C1 segment of cervical spinal cord (tissue), 14 donors: Measurements from ENCODE around the gene LRPAP1.
A peak's percentile ranks its signal among the peaks of the same experiment; 100 is the strongest.

Experiments used
- DNase-seq, 14 donors: peaks; one replicate each; lab custom pipeline; 2025; lab: John Stamatoyannopoulos, UW

LRPAP1 gene

GRCh38 chr4:3486541-3487540 lies 45.4 kb downstream of the LRPAP1 start:
- peak in 6 of 14 donors; percentile 16 to 61 (median 26) for DNase-seq

DNA sequence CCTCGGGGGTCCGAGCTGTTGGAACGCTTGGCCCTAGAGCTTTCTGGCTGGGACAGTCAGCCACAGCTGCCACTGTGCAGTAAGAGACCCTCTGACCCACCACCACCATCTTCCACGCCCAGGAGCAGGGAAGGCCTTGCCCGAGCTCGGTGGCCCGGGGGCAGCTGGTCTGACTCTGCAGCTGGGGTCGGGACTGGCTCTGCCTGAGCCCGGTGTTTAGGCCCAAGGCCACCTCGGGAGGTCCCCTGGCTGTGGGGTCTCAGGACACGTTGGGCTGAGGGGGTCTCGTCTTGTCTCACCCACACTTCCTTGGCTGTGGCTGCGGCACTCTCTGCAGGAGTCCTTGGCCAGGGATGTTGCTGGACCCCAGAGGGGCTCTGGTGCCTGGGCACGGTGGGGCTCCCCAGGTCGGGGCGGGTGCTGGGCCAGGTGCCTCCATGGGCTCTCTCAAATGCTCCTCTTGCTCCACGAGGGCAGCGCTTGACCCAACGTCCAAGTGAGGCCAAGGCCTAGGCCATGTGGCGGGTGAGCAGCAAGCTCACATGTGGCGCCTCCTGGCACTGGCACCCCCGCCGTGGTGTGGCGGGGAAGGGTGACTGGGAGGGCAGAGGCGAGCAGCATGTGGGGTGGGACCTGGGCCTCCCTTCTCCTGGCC lies 46.2 kb downstream of the LRPAP1 start:
- no peak for DNase-seq

GRCh38 chr4:3485011-3485791 lies 47.0 kb downstream of the LRPAP1 start:
- DNase-seq: no peak

DNA sequence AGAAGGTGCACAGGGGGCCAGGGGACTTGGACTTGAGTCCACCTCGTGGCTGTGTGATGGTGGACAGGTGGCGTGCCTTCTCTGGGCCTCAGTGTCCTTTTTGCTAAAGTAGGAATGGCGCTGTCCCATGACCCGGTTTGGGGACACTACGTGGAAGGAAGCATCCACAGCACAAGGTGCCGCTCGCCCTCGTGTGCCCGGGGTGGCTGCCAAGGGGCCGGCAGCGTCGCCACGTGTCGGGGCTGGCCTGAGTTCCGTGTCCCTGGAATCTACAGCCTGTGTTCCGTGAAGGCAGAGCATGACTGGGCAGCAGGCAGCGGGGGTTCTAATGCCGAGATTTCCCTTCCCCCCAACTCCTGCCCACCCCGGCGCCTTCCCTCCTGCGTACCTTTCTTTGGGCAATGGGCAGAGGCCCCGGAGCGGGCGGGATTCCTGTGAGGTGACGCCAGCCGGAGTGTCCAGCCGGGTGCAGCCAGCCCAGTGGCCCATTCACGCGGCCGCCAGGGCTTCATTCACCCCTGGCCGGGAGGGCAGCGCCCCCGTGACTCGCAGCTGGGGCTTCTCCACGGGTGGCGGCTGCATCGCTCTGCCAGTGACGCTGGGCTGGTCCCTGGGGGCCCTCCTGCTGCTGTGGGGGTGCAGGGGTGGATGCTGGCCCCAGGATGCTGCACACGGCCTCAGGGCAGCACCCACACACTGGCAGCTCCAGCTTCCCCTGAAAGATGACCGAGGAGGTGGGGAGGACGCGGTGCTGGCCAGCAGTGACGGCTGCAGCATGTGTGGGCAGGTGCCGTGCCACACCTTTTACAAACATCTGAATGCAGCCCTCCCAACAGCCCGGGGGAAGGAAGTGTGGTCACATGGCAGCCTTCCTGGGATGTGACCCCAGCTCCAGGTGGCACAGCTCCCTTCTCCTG lies 47.9 kb downstream of the LRPAP1 start:
- DNase-seq: peak in 5 of 14 donors; percentile 30 to 53 (median 32)

- DNase-seq: peak in 5 of 14 donors; percentile 14 to 69 (median 38)
Measured at GRCh38 chr4:3483471-3483921, 48.7 kb downstream of the LRPAP1 start.

DNA sequence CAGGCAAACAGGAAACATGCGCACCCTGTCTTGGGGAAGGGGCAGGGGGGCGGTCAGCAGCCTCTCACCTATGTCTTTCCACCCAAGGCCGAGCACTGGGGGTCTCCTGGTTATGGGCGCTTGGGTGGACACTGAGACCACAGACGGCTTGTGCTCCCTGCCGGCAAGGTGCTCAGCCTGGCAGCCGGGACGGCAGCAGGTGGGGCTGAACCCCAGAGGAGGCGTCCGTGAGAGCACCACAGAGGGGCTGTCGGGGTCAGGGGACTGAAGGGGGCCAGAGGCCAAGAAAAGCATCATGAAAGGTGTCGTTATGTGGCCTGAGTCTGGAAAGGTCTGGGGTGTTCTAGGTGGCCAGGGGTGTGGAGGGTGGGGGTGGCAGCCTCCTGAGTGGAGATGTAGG lies 49.5 kb downstream of the LRPAP1 start:
- DNase-seq: no peak

- no peak for DNase-seq
Measured at GRCh38 chr4:3481783-3482393, 50.3 kb downstream of the LRPAP1 start.

DNA sequence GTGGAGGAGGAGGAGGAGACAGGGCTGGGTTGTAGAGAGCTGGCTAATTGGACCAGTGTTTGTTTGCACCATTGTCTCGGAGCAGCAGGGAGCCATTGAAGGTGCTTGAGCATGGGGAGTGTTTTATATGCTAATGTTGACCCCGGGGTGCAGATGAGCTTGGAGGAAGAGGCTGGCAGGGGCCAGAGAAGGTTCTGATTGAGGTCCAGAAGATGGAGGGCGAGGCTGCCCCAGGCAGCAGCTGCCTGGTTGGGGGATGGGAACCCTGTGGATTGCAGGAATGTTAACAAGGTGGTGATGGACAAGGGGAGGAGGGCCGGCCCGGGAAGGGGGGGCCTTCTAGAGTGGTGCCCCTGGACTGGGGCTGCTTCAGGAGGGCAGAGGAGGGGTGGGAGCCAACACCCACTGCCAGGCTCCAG lies 51.1 kb downstream of the LRPAP1 start:
- no peak for DNase-seq

- peak in 12 of 14 donors; percentile 11 to 79 (median 46) for DNase-seq
Measured at GRCh38 chr4:3480528-3481112, 51.6 kb downstream of the LRPAP1 start.

DNA sequence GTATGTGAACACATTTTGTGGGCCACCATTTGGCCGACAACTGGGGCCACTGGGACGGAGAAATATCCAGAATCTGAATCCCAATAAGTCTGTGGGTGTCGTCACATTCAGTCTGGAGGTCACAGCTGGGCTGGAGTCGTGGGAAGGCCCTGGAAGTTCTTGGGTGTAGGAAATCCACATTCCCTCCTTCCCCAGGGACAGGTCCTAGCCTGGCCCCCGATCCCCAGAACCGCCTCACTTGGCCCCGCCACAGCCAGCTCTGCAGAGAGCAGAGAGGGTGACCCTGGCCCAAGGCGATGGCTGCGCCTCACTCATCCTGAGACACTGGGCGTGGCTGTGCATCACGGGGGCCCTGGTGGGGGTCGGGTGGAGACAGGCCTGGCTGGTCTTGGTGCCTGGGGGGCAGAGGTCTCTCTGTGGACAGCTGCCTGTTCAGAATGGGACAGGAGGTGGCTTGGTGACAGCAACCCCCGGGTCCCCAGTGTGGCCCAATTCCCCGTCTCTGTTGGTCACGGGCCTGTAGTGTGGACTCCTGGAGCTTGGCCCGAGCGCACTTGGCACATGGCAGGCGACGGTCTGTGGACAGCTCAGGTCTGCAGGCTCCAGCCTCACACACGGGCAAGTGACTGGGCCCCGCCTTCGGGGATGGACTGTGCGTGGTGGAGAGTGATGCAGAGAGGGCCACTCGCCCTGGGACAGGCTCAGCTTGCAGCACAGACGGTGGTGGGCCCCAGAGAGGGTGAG lies 52.7 kb downstream of the LRPAP1 start:
- peak in 1 of 14 donors; percentile 13 for DNase-seq

DNA sequence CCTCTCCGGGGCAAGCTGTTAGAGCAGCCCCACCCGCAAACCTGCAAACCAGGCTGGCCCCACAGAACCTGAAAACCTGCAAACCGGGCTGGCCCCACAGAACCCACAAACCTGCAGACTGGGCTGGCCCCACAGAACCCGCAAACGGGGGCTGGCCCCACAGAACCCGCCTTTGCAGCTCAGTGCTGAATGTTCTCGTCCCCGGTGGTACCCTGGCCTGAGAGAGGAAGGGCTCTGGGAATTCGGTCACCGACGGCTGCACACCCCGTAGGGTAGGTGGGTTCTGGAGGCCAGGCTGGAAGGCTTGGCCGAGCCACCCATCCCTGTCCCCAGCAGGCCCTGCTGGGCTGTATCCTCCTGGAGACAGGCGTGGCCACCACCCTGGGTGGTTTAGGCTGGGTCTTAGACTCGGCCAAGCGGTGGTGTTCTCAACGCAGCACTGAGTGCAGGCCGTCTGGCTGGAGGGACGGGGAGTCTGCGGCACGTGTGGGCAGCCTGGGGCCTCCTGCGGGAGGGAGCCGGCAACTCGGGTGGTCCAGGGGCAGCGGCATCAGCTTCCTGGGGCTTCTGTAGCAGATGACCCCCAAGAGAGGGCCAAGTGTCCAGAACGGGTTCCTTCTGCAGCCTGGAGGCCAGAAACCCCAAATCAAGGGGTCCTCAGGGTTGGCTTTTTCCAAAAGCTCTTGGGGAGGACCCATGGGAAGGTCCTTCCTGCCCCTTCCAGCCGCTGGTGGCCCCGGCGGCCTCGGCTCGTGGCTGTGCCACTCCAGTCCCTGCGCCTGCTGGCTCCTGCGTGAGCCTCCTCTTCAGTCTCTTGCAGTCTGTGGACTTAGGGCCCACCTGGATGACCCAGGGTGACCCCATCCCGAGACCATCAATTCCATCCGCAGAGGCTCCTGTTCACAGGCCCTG lies 53.5 kb downstream of the LRPAP1 start:
- DNase-seq: no peak

DNA sequence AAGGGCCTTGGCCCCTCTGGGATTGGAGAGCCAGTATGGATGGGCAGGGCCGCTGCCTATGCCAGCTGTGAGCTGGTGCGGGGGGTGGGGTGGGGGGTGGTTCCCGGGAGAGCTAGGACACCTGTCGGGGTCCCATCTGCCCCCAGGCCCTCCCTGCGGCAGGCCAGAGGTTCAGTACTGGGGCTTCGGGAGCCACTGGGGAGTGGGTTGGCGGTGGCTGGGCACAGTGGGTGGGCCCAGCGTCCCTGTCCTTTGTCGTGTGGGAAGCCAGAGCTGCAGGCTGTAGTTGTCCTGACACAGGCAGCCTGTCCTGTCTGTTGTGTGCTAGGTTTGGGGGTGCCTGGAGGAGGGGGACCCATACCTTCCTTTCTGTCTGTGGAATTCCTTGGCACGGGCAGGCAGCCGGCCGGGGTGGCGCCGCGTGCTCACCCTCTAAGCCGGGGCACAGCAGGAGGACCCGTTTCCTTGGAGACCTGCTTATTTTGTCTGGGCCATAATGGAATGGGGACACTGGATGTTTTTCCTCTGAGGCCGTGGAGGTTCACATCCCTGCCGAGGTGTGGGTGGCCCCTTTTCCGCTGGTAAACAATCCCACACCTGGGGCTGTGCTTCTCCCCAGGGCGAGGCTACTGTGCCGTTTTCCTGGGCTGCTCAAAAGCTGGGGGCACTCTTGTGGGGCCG lies 54.3 kb downstream of the LRPAP1 start:
- DNase-seq: no peak

- no peak for DNase-seq
Measured at GRCh38 chr4:3476936-3477749, 55.1 kb downstream of the LRPAP1 start.

GRCh38 chr4:3476341-3476747 lies 55.9 kb downstream of the LRPAP1 start:
- DNase-seq: no peak

DNA sequence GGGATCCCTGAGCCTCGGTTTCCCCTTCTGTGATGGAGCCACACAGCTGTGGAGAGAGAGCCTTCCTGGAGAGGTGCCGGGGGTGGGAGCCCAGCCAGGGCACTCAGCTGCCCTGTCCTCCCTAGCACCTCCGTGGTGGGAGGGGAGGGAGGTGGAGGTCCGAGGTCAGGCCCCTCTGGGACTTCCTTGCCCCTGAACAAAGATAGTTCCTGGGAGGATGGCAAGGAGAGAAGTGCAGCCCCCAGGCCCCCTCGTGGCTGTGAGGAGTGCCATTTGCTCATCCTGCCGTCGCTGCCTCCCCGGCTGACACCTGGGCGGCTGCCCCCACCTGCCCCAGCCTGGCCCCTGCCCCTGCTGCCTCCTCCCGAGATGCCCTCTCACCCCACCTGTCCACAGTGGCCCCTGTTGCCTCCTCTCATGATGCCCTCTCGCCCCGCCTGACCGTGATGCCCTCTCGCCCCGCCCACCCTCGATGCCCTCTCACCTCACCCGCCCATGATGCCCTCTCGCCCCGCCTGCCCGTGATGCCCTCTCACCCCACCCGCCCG lies 56.4 kb downstream of the LRPAP1 start:
- no peak for DNase-seq

DNA sequence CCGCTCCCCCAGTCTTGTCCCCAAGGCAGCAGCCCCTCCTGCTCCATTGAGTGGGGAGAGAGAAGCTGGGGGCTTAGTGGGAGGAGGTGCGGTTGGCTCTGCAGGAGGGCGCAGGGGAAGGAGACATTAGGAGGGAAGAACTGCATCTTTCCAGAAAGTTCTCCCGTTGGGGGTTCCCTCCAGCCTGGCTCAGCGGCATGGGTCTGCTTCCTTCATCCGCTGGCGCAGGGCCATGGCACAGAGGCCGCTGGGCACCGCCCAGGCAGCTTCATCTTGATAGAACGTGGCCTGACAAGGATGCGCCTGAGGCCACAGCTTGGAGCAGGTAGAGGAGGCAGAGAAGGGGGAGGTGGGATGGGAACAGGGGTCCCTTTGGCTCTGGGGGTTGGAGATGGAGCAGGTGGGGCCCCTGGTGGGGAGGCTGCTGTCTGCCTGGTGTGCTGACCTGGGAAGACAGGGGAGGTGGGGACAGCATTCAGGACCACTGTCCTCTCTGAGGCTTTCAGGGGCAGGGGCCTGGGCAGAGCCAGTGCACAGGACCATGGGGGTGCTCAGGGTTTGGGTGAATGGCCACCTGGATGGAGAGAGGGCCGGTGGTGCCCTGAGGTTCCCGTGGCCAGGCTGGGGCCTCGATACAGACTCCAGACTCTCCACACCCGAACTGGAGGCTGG lies 57.0 kb downstream of the LRPAP1 start:
- DNase-seq: no peak
